Measurements from ENCODE around the gene DCTN3.

Gene DCTN3

GRCh38 chr9:34601937-34602573 is 18.2 kb downstream of the DCTN3 start:
- DNase-seq (ENCODE audit: extremely low read depth, insufficient read length) = no peak
- H3K36me3 ChIP-seq (ENCODE audit: control insufficient read depth, insufficient read depth, low read length) = no peaks in the 10 kb centered on the region
- TF ChIP-seq, protein P1, sequence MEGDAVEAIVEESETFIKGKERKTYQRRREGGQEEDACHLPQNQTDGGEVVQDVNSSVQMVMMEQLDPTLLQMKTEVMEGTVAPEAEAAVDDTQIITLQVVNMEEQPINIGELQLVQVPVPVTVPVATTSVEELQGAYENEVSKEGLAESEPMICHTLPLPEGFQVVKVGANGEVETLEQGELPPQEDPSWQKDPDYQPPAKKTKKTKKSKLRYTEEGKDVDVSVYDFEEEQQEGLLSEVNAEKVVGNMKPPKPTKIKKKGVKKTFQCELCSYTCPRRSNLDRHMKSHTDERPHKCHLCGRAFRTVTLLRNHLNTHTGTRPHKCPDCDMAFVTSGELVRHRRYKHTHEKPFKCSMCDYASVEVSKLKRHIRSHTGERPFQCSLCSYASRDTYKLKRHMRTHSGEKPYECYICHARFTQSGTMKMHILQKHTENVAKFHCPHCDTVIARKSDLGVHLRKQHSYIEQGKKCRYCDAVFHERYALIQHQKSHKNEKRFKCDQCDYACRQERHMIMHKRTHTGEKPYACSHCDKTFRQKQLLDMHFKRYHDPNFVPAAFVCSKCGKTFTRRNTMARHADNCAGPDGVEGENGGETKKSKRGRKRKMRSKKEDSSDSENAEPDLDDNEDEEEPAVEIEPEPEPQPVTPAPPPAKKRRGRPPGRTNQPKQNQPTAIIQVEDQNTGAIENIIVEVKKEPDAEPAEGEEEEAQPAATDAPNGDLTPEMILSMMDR (IDR thresholded peaks at IDR 0.05; ENCODE audit: insufficient read depth, low read length, poor library complexity, severe bottlenecking) = no peak
- peaks cover 1% of the 10 kb centered on the region for H3K27me3 ChIP-seq (replicated peaks; ENCODE audit: control insufficient read depth, insufficient read depth, low read length)
- no peak overlapping the region for H3K4me3 ChIP-seq (replicated peaks; ENCODE audit: low read depth, low read length)

DNA sequence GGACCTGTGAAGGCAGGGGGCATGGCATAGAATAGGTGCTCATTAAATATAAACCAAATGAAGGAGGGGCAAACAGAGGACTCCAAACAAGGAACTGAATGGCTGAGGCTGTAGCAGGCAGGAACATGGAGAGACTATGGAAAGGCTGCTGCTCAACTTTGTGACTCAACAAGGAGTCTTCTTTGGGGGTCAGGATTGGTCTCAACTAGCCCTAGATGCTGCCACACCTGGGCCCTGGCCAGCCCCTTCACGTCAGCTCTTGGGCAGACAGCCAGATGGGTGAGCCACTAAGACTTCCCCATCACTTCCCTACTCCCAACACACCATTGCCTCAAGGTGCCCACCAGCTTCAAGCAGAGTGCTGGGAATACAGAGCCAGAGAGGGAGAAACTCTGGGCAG is 19.4 kb downstream of the DCTN3 start:
- TF ChIP-seq, protein P1 (IDR thresholded peaks at IDR 0.05; ENCODE audit: insufficient read depth, low read length, poor library complexity, severe bottlenecking) = no peak
- no peak overlapping the region for H3K4me3 ChIP-seq (replicated peaks; ENCODE audit: low read depth, low read length)
- no peak for DNase-seq (ENCODE audit: extremely low read depth, insufficient read length)
- no peaks in the 10 kb centered on the region for H3K36me3 ChIP-seq (ENCODE audit: control insufficient read depth, insufficient read depth, low read length)
- peaks cover 1% of the 10 kb centered on the region for H3K27me3 ChIP-seq (replicated peaks; ENCODE audit: control insufficient read depth, insufficient read depth, low read length)

DNA sequence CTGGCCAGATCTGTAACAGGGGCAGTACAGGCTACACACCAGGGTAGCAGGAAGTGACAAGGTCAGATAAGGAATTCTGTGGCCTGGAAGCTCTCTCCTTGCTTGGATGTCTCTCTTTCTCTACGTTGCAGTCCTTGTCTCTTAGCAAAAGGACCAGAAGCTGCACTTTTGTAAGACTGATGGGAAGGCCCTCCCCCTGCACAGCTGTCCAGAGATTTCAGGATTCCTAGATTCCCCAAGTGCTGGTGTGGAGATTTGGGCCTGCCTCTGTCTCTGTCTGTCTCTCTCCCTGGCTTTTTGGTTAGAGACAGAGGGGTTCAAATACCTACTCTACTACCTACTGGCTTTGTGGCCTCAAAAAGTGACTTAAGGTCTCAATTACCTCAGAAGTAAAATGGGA is 20.7 kb downstream of the DCTN3 start:
- Histone ChIP-seq H3K27me3 (replicated peaks; ENCODE audit: control insufficient read depth, insufficient read depth, low read length) (peaks cover 1% of the 10 kb centered on the region), H3K4me3 (replicated peaks; ENCODE audit: low read depth, low read length) (no peak overlapping the region), H3K36me3 (ENCODE audit: control insufficient read depth, insufficient read depth, low read length) (no peaks in the 10 kb centered on the region)
- TF ChIP-seq, protein P1 (IDR thresholded peaks at IDR 0.05; ENCODE audit: insufficient read depth, low read length, poor library complexity, severe bottlenecking) = no peak
- no peak for DNase-seq (ENCODE audit: extremely low read depth, insufficient read length)

DNA sequence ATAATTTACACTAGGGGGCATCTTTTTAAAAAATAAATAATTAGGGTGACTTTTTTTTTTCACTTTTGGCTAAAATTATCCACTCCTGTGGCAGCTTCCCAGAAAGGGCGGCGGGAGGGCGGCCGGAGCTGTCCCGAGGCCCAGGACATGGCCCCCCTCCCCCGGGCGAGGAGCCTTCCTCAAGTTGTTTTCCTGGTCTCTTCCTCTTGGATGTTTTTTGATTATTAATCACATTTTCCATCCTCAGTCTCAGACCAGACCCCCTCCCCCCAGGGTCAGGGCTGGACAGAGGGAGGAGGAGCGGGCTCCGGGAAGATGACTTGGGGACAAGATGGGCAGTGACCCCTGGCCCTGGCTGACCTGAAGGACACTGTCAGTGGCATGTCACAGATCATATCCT is 26.1 kb downstream of the DCTN3 start:
- no peak for DNase-seq (ENCODE audit: extremely low read depth, insufficient read length)
- TF ChIP-seq, protein P1 (IDR thresholded peaks at IDR 0.05; ENCODE audit: insufficient read depth, low read length, poor library complexity, severe bottlenecking) = no peak
- no peak overlapping the region for H3K4me3 ChIP-seq (replicated peaks; ENCODE audit: low read depth, low read length)
- H3K36me3 ChIP-seq (ENCODE audit: control insufficient read depth, insufficient read depth, low read length) = no peaks in the 10 kb centered on the region
- peaks cover 4% of the 10 kb centered on the region for H3K27me3 ChIP-seq (replicated peaks; ENCODE audit: control insufficient read depth, insufficient read depth, low read length)

DNA sequence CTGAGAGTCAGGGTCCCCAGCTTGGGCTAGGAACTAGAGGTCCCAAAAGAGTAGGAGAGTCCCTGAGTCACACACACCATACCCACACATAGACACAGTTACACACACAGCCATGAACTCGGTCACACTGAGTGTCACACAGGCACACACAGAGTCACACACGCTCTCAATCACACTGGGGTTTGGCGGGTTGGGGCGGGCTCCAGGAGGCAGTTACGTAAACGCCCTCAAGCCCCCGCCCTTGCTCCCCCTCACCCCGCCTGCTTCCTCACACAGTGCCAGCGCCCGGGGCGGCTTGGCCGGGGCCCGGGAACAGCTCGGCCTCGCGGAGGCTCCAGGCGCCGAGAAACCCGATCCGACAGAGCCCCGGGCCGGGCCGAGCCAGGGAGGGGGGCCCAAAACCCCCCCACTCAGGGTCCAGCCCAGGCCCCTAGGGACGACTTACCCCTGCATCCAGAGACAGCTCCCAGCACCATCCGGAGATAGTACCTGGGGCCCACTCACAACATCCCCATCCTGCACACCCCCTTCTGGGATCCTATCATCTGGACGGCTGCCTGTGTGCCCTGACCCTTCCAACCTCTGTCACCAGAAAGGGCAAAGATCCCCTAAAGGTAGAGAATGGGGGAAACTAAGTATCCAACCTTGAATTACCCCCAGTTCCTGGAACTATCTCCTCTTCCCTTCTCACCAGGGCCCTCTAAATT is 27.2 kb downstream of the DCTN3 start:
- peaks cover 7% of the 10 kb centered on the region for H3K27me3 ChIP-seq (replicated peaks; ENCODE audit: control insufficient read depth, insufficient read depth, low read length)
- no peak for DNase-seq (ENCODE audit: extremely low read depth, insufficient read length)
- H3K36me3 ChIP-seq (ENCODE audit: control insufficient read depth, insufficient read depth, low read length) = no peaks in the 10 kb centered on the region
- TF ChIP-seq, protein P1 (IDR thresholded peaks at IDR 0.05; ENCODE audit: insufficient read depth, low read length, poor library complexity, severe bottlenecking) = no peak
- no peak overlapping the region for H3K4me3 ChIP-seq (replicated peaks; ENCODE audit: low read depth, low read length)
